Measurements from ENCODE around the gene ATP2B2.

- TF ChIP-seq CTCF (IDR thresholded peaks at IDR 0.05) (peak; percentile 56), EZH2 (IDR thresholded peaks at IDR 0.05; ENCODE audit: borderline replicate concordance, insufficient read depth, low read depth, low read length, poor library complexity, severe bottlenecking) (no peak)
Measured at GRCh38 chr3:10322352-10322710, 183.1 kb downstream of the ATP2B2 start.

Data from B cell (primary cell).